Measurements from ENCODE around the gene KRTAP2-1. TPM values are rescaled to one million over a fixed set of nuclear protein-coding genes. Genes with fewer than 3 reads are reported as not detected.
A peak's percentile ranks its signal among the peaks of the same experiment; 100 is the strongest.
"Not testable (repeated sequence)": the region's sequence is repeated elsewhere in the genome, so short reads cannot be mapped to it uniquely, and the experiment has no call there.

The KRTAP2-1 gene
- total RNA-seq, 1 donor: not detected

DNA sequence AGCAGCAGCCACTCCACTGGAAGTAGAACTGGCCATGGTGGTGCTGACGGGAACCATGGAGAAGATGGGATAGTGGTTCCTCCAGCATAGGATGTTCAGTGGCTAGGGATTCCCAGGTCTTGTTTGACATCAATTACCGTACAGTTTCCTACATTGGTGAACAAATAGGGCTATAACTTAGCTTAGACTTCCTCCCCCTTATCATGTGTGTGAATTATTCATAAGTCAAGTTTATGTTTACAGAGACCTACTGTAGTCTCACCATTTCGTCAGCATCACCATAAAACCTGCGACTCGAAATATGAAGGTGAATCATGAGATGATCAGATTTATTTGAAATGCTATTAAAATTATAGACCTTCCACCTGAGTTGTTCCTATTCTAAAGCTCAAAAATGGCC is 11.6 kb upstream of the KRTAP2-1 start:
- Histone ChIP-seq H3K36me3 (ENCODE audit: insufficient read depth, low read length) (no peaks in the 10 kb centered on the region), H3K4me2 (ENCODE audit: insufficient read depth, low read length) (peak overlapping the region; percentile 35), H2AFZ (ENCODE audit: low read length) (no peak overlapping the region), H4K20me1 (ENCODE audit: insufficient read depth, low read length) (no peaks in the 10 kb centered on the region), H3K4me1 (ENCODE audit: insufficient read depth, low read length) (peaks cover 53% of the 10 kb centered on the region), H3K4me3 (ENCODE audit: insufficient read depth, low read length) (no peak overlapping the region), H3K9me3 (ENCODE audit: low read depth, low read length) (peaks cover 2% of the 10 kb centered on the region), H3K79me2 (ENCODE audit: insufficient read depth, low read length) (peaks cover 6% of the 10 kb centered on the region), H3K27me3 (ENCODE audit: insufficient read depth, low read length) (no peaks in the 10 kb centered on the region), H3K27ac (ENCODE audit: low read depth, low read length) (peak overlapping the region; percentile 94)
- DNase-seq (ENCODE audit: insufficient read length, low spot score, missing footprints): peak; percentile 86
- TF ChIP-seq, protein P1, sequence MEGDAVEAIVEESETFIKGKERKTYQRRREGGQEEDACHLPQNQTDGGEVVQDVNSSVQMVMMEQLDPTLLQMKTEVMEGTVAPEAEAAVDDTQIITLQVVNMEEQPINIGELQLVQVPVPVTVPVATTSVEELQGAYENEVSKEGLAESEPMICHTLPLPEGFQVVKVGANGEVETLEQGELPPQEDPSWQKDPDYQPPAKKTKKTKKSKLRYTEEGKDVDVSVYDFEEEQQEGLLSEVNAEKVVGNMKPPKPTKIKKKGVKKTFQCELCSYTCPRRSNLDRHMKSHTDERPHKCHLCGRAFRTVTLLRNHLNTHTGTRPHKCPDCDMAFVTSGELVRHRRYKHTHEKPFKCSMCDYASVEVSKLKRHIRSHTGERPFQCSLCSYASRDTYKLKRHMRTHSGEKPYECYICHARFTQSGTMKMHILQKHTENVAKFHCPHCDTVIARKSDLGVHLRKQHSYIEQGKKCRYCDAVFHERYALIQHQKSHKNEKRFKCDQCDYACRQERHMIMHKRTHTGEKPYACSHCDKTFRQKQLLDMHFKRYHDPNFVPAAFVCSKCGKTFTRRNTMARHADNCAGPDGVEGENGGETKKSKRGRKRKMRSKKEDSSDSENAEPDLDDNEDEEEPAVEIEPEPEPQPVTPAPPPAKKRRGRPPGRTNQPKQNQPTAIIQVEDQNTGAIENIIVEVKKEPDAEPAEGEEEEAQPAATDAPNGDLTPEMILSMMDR (IDR thresholded peaks at IDR 0.05; ENCODE audit: extremely low read depth, low read depth, low read length): no peak

- H3K79me2 ChIP-seq (ENCODE audit: insufficient read depth, low read length): peaks cover 9% of the 10 kb centered on the region
- H4K20me1 ChIP-seq (ENCODE audit: insufficient read depth, low read length): no peaks in the 10 kb centered on the region
- peaks cover 2% of the 10 kb centered on the region for H3K9me3 ChIP-seq (ENCODE audit: low read depth, low read length)
- H3K27me3 ChIP-seq (ENCODE audit: insufficient read depth, low read length): no peaks in the 10 kb centered on the region
- peaks cover 49% of the 10 kb centered on the region for H3K4me1 ChIP-seq (ENCODE audit: insufficient read depth, low read length)
- H3K4me2 ChIP-seq (ENCODE audit: insufficient read depth, low read length): no peak overlapping the region
- DNase-seq (ENCODE audit: insufficient read length, low spot score, missing footprints): no peak
- TF ChIP-seq, protein P1 (IDR thresholded peaks at IDR 0.05; ENCODE audit: extremely low read depth, low read depth, low read length): no peak
- H2AFZ ChIP-seq (ENCODE audit: low read length): no peak overlapping the region
- H3K27ac ChIP-seq (ENCODE audit: low read depth, low read length): peak overlapping the region; percentile 94
- no peaks in the 10 kb centered on the region for H3K36me3 ChIP-seq (ENCODE audit: insufficient read depth, low read length)
- H3K4me3 ChIP-seq (ENCODE audit: insufficient read depth, low read length): no peak overlapping the region
Observed at GRCh38 chr17:41057547-41057946, 10.4 kb upstream of the KRTAP2-1 start.

GRCh38 chr17:41055130-41055529 is 8.0 kb upstream of the KRTAP2-1 start, which contains the start of gene KRTAP2-2:
TSS of gene KRTAP2-2 (minus strand) at chr17:41055230. CDS start at chr17:41055211, 19 bp downstream.
- not testable (repeated sequence) for H3K4me2 ChIP-seq (ENCODE audit: insufficient read depth, low read length); H3K9me3 ChIP-seq (ENCODE audit: low read depth, low read length); H3K4me3 ChIP-seq (ENCODE audit: insufficient read depth, low read length); H4K20me1 ChIP-seq (ENCODE audit: insufficient read depth, low read length); H3K36me3 ChIP-seq (ENCODE audit: insufficient read depth, low read length); H2AFZ ChIP-seq (ENCODE audit: low read length); H3K27me3 ChIP-seq (ENCODE audit: insufficient read depth, low read length); DNase-seq (ENCODE audit: insufficient read length, low spot score, missing footprints); H3K79me2 ChIP-seq (ENCODE audit: insufficient read depth, low read length)
- Histone ChIP-seq H3K4me1 (ENCODE audit: insufficient read depth, low read length) (peaks cover 34% of the 10 kb centered on the region), H3K27ac (ENCODE audit: low read depth, low read length) (peak within 1 kb of the TSS; percentile 66)

GRCh38 chr17:41054556-41054955 is 7.4 kb upstream of the KRTAP2-1 start:
- not testable (repeated sequence) for H2AFZ ChIP-seq (ENCODE audit: low read length); H4K20me1 ChIP-seq (ENCODE audit: insufficient read depth, low read length); DNase-seq (ENCODE audit: insufficient read length, low spot score, missing footprints); H3K27me3 ChIP-seq (ENCODE audit: insufficient read depth, low read length); H3K4me3 ChIP-seq (ENCODE audit: insufficient read depth, low read length); H3K79me2 ChIP-seq (ENCODE audit: insufficient read depth, low read length); H3K36me3 ChIP-seq (ENCODE audit: insufficient read depth, low read length); H3K27ac ChIP-seq (ENCODE audit: low read depth, low read length); H3K4me2 ChIP-seq (ENCODE audit: insufficient read depth, low read length); H3K9me3 ChIP-seq (ENCODE audit: low read depth, low read length)
- H3K4me1 ChIP-seq (ENCODE audit: insufficient read depth, low read length): peaks cover 31% of the 10 kb centered on the region

GRCh38 chr17:41054025-41054424 is 6.9 kb upstream of the KRTAP2-1 start:
- H3K9me3 ChIP-seq (ENCODE audit: low read depth, low read length): peaks cover 2% of the 10 kb centered on the region
- H3K27me3 ChIP-seq (ENCODE audit: insufficient read depth, low read length): no peaks in the 10 kb centered on the region
- DNase-seq (ENCODE audit: insufficient read length, low spot score, missing footprints): no peak
- H3K4me1 ChIP-seq (ENCODE audit: insufficient read depth, low read length): peaks cover 28% of the 10 kb centered on the region
- H3K27ac ChIP-seq (ENCODE audit: low read depth, low read length): peak overlapping the region; percentile 66
- H2AFZ ChIP-seq (ENCODE audit: low read length): no peak overlapping the region
- H3K36me3 ChIP-seq (ENCODE audit: insufficient read depth, low read length): no peaks in the 10 kb centered on the region
- TF ChIP-seq, protein P1 (IDR thresholded peaks at IDR 0.05; ENCODE audit: extremely low read depth, low read depth, low read length): no peak
- peaks cover 9% of the 10 kb centered on the region for H3K79me2 ChIP-seq (ENCODE audit: insufficient read depth, low read length)
- H3K4me3 ChIP-seq (ENCODE audit: insufficient read depth, low read length): no peak overlapping the region
- no peak overlapping the region for H3K4me2 ChIP-seq (ENCODE audit: insufficient read depth, low read length)
- H4K20me1 ChIP-seq (ENCODE audit: insufficient read depth, low read length): no peaks in the 10 kb centered on the region
